Progenitor cell of endocrine pancreas (in vitro differentiated cells): ENCODE results near the gene PRSS36. TPM values are rescaled to one million over a fixed set of nuclear protein-coding genes. Genes with fewer than 3 reads are reported as not detected.

Source experiments
- DNase-seq: peaks from one replicate; pipeline ENCODE4 v3.0.0; 2021; ENCODE audit warnings: low spot score; ENCODE audit not compliant: unreplicated experiment
- H3K27ac Mint-ChIP-seq: 2 replicates; pipeline ENCODE4 v1.8.0; 2021; ENCODE audit warnings: mild to moderate bottlenecking, moderate library complexity, mixed read lengths
- H3K27me3 Mint-ChIP-seq: 2 replicates; pipeline ENCODE4 v1.8.0; 2021; ENCODE audit warnings: mixed read lengths
- H3K36me3 Mint-ChIP-seq: 2 replicates; pipeline ENCODE4 v1.8.0; 2022; ENCODE audit warnings: mixed read lengths; ENCODE audit not compliant: insufficient read depth
- H3K4me1 Mint-ChIP-seq: 2 replicates; pipeline ENCODE4 v1.8.0; 2021; ENCODE audit warnings: low read depth, mixed read lengths
- H3K4me3 Mint-ChIP-seq: 2 replicates; pipeline ENCODE4 v1.8.0; 2021; ENCODE audit warnings: low read depth, mild to moderate bottlenecking, moderate library complexity, mixed read lengths
- H3K9me3 Mint-ChIP-seq: 2 replicates; pipeline ENCODE4 v1.8.0; 2021; ENCODE audit warnings: low read depth, mixed read lengths
- total RNA-seq: library from RNA; stranded (reverse); gene quantifications from 2 replicates; pipeline ENCODE4 v1.2.1, GENCODE V29; 2021
- TF ChIP-seq, protein P1 (sequence below): fragments of 200-600 bp; sonication (generic); IDR thresholded peaks from one replicate; pipeline ENCODE4 v1.5.0; 2021; ENCODE audit warnings: antibody characterized with exemption, mild to moderate bottlenecking; ENCODE audit not compliant: unreplicated experiment

The PRSS36 gene
- total RNA-seq, 1 donor from 2014 or later, result 0.65 TPM

DNA sequence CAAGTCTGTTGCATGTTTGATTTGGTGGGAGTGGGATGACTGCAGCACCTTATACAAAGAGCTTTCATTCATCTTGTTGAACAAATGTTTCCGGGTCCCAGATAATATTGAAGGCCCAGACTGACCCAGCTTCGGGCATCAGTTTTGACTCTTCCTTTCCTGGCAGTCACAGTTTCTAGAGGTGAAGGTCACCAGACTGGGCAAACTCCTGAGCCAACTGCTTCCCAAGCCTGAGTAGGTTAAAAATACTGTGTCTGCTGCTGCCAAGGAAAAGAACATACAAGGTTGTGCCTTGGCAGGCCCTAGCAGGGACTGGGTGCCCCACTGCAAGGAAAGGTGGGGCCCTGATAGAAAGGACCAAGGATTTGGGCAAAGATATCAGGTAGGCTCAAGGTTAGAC, 37.2 kb downstream of the PRSS36 start:
- DNase-seq, result no peak
- no peaks in the 10 kb centered on the region for H3K9me3 Mint-ChIP-seq
- H3K27ac Mint-ChIP-seq, result no peak overlapping the region
- no peak overlapping the region for H3K4me3 Mint-ChIP-seq
- peaks cover 2% of the 10 kb centered on the region for H3K4me1 Mint-ChIP-seq
- H3K36me3 Mint-ChIP-seq, result peaks cover 6% of the 10 kb centered on the region
- H3K27me3 Mint-ChIP-seq, result no peaks in the 10 kb centered on the region
- TF ChIP-seq, protein P1, sequence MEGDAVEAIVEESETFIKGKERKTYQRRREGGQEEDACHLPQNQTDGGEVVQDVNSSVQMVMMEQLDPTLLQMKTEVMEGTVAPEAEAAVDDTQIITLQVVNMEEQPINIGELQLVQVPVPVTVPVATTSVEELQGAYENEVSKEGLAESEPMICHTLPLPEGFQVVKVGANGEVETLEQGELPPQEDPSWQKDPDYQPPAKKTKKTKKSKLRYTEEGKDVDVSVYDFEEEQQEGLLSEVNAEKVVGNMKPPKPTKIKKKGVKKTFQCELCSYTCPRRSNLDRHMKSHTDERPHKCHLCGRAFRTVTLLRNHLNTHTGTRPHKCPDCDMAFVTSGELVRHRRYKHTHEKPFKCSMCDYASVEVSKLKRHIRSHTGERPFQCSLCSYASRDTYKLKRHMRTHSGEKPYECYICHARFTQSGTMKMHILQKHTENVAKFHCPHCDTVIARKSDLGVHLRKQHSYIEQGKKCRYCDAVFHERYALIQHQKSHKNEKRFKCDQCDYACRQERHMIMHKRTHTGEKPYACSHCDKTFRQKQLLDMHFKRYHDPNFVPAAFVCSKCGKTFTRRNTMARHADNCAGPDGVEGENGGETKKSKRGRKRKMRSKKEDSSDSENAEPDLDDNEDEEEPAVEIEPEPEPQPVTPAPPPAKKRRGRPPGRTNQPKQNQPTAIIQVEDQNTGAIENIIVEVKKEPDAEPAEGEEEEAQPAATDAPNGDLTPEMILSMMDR, result no peak

DNA sequence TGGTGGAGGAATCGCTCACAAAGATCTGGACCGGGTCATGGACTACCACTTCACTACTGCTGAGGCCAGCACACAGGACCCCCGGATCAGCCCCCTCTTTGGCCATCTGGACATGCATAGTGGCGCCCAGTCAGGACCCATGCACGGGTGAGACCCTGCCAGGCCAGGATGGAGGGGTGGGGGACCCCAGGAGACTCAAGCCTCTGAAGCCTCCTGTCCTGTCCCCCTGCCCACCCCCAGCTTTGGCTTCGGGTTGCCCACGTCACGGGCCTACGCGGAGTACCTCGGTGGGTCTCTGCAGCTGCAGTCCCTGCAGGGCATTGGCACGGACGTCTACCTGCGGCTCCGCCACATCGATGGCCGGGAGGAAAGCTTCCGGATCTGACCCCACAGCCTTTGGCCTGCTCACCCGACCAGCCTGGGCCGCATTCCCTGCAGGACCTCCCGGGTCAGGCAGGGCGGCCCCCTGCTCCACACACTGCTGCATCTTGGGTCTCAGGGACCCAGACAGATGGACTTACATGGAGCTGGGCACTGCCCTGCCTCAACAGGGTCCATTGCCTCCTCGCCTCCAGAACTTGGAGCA, 37.9 kb downstream of the PRSS36 start:
- H3K4me3 Mint-ChIP-seq, result no peak overlapping the region
- peaks cover 6% of the 10 kb centered on the region for H3K36me3 Mint-ChIP-seq
- no peak for DNase-seq
- H3K4me1 Mint-ChIP-seq, result peaks cover 2% of the 10 kb centered on the region
- TF ChIP-seq, protein P1, result no peak
- H3K27me3 Mint-ChIP-seq, result no peaks in the 10 kb centered on the region
- no peak overlapping the region for H3K27ac Mint-ChIP-seq
- no peaks in the 10 kb centered on the region for H3K9me3 Mint-ChIP-seq

DNA sequence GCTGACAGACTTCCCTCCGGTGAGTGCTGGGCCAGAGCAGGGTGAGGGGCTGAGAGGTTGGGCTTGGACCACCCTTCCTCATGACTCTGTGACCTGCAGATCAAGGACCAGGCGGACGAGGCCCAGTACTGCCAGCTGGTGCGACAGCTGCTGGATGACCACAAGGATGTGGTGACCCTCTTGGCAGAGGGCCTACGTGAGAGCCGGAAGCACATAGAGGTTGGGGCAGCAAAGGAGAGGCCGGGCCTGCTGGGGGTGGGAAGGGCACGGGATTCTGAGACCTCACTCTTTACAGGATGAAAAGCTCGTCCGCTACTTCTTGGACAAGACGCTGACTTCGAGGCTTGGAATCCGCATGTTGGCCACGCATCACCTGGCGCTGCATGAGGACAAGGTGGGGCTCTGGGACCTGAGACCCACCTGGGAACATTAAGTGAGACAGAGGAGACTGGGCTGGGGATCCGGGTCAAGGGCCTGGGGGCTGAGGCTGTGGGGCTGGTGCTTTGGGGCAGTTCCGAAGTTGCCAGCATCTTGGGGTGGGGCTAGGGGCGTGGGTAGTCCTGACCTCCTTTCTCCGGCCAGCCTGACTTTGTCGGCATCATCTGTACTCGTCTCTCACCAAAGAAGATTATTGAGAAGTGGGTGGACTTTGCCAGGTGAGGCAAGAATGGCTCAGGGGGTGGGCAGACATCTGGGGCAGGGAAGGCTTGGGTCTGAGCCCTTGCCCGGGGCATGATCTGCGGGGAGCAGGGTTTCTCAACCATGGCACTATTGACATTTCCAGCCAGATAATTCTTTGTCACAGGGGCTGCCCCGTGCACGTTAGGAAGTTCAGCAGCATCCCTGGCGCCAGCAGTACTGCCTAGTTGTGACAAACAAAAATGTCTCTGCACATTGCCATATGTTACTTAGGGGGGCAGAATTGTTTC, 39.5 kb downstream of the PRSS36 start:
- no peaks in the 10 kb centered on the region for H3K9me3 Mint-ChIP-seq
- peak overlapping the region; percentile 68 for H3K4me3 Mint-ChIP-seq
- H3K36me3 Mint-ChIP-seq, result peaks cover 6% of the 10 kb centered on the region
- TF ChIP-seq, protein P1, result no peak
- H3K27me3 Mint-ChIP-seq, result no peaks in the 10 kb centered on the region
- no peak for DNase-seq
- H3K27ac Mint-ChIP-seq, result peak overlapping the region; percentile 59
- peaks cover 2% of the 10 kb centered on the region for H3K4me1 Mint-ChIP-seq

DNA sequence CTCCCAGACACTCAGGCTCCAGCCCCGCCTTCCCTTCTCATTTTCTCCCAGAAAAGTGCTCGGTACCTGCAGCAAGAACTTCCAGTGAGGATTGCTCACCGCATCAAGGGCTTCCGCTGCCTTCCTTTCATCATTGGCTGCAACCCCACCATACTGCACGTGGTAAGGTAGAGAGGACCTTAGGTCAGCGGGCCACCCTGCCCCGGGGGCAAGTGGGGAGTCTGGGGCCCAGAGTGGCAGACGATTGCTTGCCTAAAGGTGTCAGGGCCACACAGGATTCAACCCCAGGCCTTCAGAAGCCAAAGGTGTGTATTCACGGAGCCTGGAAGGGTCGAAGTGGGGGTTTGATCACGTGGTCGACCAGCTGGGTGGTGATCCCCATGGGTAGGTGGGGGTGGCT, 40.2 kb downstream of the PRSS36 start:
- DNase-seq, result no peak
- no peaks in the 10 kb centered on the region for H3K27me3 Mint-ChIP-seq
- peaks cover 6% of the 10 kb centered on the region for H3K36me3 Mint-ChIP-seq
- no peaks in the 10 kb centered on the region for H3K9me3 Mint-ChIP-seq
- TF ChIP-seq, protein P1, result no peak
- peaks cover 2% of the 10 kb centered on the region for H3K4me1 Mint-ChIP-seq
- H3K27ac Mint-ChIP-seq, result no peak overlapping the region
- peak overlapping the region; percentile 68 for H3K4me3 Mint-ChIP-seq

DNA sequence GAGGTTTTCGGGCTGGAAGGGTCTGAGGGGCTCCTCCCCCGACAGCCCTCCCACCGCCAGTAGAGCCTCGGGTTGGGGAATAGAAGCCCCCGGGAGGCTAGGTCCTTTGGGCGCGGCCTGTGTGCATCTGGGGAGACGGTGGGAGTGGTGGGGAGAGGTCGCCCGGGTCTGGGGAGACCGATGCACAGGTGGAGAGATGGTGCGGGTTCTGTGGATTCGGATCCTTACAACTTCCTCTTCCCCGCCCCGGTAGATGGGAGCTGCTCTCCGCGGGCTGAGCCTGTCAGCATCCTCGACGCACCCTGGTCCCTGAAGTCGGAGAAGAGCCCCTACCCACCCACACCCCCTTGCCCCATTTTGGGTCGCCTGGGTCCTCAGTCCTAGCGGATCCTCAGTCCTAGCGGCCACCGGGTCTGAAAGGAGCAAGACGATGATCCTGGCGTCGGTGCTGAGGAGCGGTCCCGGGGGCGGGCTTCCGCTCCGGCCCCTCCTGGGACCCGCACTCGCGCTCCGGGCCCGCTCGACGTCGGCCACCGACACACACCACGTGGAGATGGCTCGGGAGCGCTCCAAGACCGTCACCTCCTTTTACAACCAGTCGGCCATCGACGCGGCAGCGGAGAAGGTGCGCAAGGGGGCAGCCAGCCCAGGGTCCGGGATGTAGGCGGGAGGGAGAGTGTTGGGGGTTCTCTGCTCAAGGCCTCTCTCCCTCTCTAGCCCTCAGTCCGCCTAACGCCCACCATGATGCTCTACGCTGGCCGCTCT, 40.9 kb downstream of the PRSS36 start:
- peak overlapping the region; percentile 69 for H3K4me3 Mint-ChIP-seq
- DNase-seq, result no peak
- H3K9me3 Mint-ChIP-seq, result no peaks in the 10 kb centered on the region
- no peak overlapping the region for H3K27ac Mint-ChIP-seq
- H3K36me3 Mint-ChIP-seq, result peaks cover 6% of the 10 kb centered on the region
- H3K4me1 Mint-ChIP-seq, result peaks cover 2% of the 10 kb centered on the region
- TF ChIP-seq, protein P1, result no peak
- H3K27me3 Mint-ChIP-seq, result no peaks in the 10 kb centered on the region
